Measurements from ENCODE around the gene SLFN12. TPM values are rescaled to one million over a fixed set of nuclear protein-coding genes. Genes with fewer than 3 reads are reported as not detected.
"Not testable (repeated sequence)": the region's sequence is repeated elsewhere in the genome, so short reads cannot be mapped to it uniquely, and the experiment has no call there.

The SLFN12 gene
- 10 to 100 TPM; 14.2 to 22.8 (median 19.0) TPM for polyA plus RNA-seq (ENCODE audit: insufficient read length in 4 of 4)

GRCh38 chr17:35432176-35433074 is at the start of gene SLFN12:
TSS of gene SLFN12 (minus strand) at chr17:35432500. CDS start at chr17:35423028, 9,472 bp downstream.
- peak; percentile 71 to 92 (median 83) for DNase-seq (ENCODE audit: low read depth in 4 of 4, low spot score in 3 of 4)

DNA sequence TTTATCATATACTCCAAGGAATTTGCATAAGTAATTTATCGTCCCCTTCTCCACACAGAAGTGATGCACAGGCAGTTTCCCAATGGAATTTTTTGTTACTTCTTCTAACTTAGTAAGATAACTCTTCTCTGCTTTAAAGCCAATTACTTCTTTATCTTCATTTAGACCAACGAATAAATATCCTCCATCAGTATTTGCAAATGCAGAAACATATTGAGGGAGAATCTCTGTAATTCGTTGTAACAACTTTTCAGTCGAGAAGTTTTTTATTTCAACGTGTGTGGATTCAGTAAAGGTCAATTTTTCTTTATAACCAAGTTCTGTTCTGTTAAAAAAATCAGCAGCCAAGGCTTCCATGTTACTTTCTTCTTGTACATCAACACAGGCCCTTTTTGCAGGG is 47.0 kb upstream of the SLFN12 start:
- no peak for DNase-seq (ENCODE audit: low read depth in 4 of 4, low spot score in 3 of 4)

GRCh38 chr17:35477248-35477647 is 44.9 kb upstream of the SLFN12 start:
- no peak for DNase-seq (ENCODE audit: low read depth in 4 of 4, low spot score in 3 of 4)

DNA sequence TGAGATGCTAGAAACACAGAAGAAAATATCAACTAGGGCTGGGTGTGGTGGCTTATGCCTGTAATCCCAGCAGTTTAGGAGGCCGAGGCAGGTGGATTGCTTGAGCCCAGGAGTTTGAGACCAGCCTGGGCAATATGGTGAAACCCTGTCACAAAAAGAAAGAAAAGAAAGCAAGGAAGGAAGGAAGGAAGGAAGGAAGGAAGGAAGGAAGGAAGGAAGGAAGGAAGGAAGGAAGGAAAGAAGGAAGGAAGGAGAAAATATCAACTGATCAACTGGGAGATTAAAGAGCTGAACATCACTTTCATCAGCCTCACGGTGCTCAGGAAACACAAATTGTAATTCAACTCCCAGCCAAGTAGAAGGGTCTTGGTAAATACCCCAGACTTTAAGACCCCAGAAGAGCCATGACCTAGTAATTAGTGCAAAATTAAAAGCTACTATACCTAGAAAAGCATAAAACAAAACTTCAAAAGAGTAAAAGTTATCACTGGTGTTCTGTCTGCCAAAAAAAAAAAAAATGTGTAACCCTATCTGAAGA is 44.1 kb upstream of the SLFN12 start:
- no peak for DNase-seq (ENCODE audit: low read depth in 4 of 4, low spot score in 3 of 4)

DNA sequence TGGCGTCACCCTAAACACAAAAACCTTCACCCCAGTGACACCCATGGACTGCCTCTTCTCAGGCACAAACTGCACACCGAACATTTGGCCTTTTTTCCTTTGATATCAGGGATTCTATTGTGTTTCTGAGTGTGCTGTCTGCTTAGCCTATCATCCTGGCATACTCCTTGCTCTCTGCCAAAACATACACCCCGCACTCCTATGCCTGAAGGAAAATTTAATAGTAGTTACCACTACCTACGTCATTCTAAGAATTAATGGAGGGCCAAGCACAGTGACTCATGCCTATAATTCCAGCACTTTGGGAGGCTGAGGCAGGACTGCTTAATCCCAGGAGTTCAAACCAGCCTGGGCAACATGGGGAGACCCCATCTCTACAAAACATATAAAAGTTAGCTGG is 36.2 kb upstream of the SLFN12 start:
- DNase-seq (ENCODE audit: low read depth in 4 of 4, low spot score in 3 of 4): no peak

DNA sequence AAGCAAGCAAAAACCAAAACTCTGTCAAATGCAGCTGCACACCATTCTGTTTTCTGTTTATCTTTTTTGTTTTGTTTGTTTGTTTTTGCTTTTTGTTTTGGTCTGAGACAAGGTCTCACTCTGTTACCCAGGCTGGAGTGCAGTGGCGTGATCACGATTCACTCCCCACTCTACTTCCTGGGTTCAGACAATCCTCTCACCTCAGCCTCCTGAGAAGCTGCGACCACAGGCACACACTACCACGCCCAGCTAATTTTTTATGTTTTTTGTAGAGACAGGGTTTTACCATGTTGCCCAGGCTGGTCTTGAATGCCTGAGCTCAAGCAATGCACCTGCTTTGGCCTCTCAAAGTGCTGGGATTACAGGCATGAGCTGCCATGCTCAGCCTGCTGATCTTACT is 35.5 kb upstream of the SLFN12 start:
- no peak for DNase-seq (ENCODE audit: low read depth in 4 of 4, low spot score in 3 of 4)

GRCh38 chr17:35460354-35460851 is 28.1 kb upstream of the SLFN12 start:
- peak in 1 of 4 donors; percentile 5 for DNase-seq (ENCODE audit: low read depth in 4 of 4, low spot score in 3 of 4)

DNA sequence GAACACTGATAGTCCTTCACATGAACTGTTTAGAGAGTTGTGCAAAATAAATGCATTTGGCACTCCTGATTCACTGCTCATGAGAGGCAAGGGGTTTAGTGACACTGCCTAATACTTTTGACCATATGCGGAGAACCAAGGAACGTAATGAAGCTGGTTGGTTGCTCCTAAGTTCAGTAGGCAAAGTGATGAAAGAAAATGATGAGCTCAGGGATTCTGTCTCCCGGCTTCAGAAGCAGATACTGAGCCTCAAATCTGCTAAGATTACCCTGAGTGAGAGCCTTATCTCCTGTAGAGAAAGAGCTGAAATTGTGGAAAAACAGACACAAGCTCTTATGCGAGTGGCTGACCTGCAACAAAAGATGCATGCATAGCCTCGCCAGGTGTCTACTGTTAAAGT is 21.7 kb upstream of the SLFN12 start:
- DNase-seq (ENCODE audit: low read depth in 4 of 4, low spot score in 3 of 4): not testable (repeated sequence)

DNA sequence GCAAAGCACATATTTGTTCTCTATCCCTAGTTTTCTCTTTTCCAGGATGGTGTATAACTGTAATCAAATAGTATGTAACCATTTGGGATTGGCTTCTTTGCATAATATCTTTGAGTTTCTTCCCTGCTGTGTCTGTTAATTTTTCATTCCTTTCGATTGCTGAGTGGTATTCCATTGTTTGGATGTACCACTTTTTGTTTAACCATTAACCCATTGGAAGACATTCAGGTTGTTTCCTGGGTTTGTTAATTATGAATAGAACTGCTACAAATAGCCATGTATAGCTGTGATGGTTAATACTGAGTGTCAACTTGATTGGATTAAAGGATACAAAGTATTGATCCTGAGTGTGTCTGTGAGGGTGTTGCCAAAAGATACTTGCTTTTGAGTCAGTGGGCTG is 20.9 kb upstream of the SLFN12 start:
- no peak for DNase-seq (ENCODE audit: low read depth in 4 of 4, low spot score in 3 of 4)

- peak in 3 of 4 donors; percentile 22 to 28 (median 23) for DNase-seq (ENCODE audit: low read depth in 4 of 4, low spot score in 3 of 4)
These were observed 17.2 kb upstream of the SLFN12 start for GRCh38 chr17:35449371-35449931.

DNA sequence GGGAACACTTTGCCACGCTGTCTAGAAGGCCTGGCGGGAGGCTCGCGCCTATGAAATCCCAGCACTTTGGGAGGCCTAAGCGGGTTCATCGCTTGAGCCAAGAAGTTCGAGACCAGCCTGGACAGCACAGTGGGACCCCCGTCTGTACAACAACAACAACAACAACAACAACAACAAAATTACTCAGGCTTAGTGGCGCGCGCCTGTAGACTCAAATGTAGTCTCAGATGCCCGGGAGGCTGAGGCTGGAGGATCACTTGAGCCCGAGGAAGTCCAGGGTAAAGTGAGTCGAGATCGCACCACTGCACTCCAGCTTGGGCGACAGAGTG is 16.6 kb upstream of the SLFN12 start:
- DNase-seq (ENCODE audit: low read depth in 4 of 4, low spot score in 3 of 4): no peak

DNA sequence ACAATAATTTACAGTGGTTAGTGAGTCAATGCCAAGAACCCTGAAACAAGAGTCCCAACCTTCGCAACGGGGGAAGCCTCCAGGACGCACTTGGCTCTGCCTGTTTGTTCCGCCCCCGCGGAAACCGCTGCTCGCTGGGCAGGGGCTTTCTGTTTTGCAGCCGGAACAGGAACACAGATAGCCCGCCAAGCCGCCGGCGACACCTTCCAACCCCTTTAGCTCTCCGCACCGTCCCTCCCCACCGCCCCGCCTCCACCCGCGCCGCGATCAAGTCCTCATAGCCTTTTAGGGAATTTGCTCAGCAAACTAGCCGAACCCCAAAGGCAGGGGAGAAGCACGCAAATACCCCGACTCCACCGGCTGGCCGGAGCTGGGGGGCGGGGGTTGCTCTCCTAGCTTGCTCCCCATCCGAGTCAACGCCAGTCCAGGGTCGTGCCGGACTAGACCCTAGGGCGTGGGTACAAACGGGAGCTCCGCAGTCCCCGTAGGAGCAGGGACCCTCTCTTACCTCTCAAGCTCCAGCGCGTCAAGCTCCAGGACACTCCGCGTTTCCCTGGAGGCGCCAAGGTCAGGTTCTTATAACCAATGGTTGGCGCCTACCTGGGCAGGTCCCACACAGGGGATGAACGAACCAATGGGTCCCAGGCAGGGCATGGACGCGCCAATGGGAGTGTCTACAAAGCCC is 16.1 kb upstream of the SLFN12 start, which contains the start of gene SLFN13:
SLFN13 (minus strand) TSS at position 553 of the 685 bp plus-strand sequence. CDS start 3,086 bp downstream, outside the sequence.
- DNase-seq (ENCODE audit: low read depth in 4 of 4, low spot score in 3 of 4): peak in 3 of 4 donors; percentile 32 to 71 (median 56)

DNA sequence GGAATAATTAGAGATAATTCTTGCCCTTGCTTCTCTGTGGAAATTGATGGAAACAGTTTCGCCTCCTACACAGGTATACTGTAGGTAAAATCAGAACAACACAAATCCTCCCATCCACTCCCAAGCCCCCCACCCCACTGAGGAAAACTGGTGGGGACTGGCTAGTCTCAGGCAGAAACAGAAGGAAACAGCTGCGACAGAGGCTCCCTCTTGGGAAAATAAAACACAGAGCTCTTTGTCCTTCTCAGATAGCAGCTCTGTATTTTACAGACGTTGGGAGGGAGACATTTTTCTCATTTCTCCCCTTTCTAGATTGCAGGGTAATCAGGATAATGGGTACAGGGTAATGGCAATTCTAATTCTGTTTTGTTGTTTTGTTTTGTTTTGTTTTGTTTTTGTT is 15.2 kb upstream of the SLFN12 start:
- no peak for DNase-seq (ENCODE audit: low read depth in 4 of 4, low spot score in 3 of 4)

DNA sequence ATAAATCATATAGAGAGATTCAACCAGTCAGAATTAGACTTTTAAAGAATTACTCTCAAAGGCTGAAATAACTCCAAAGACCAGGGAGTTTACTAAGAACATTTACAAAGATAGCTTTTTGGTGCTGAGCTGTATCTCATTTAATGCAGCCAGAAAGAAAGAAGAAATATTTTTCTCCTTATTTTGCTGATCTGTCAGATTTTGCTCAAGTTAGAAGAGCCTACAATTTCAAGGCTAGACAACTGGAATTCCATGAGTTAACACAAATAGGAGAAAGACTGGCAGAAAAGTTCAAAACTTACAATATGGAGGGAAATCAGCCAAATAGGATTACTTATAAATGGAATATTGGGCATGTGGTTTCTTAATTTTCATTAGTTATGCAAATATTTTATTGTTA is 6.1 kb upstream of the SLFN12 start:
- DNase-seq (ENCODE audit: low read depth in 4 of 4, low spot score in 3 of 4): no peak

DNA sequence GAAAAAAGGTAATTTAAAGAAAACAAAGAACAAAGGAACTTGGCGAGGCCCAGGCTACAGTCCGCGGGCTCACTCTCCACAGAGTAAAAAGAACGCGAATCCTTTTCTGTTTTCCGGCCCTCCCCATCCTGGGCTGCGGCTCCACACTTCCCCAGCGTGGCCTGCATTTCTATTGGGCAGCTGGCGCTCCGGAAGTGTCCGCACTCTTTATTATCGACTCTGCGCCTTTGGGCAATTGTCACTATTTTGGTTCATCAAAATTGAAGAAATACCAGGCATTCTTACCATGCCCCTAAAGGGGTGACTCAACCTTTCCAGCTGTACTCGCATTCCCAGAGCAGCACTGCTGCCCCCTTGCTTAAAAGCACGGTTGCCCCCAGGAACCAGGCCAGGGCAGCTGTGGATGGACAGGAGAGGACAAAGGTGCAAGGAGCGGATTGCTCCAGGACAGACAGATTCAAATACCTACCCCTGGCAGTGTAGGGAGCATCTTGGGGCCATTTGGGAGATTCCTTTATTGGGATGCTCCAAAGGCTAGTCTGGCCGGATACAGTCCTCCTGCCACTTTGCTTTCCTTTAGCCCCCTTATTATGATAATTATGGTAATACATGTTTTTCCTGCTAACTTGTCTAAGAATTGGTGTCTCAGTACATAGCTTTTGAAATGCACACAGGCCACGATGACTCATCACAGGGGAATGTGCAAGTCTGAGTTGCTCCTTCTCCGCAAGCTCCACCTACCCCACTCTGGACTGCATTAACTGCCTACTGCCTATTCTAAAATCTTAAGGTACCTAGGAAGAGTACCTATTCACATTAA is 985 bp upstream of the SLFN12 start:
- DNase-seq (ENCODE audit: low read depth in 4 of 4, low spot score in 3 of 4): peak in 3 of 4 donors; percentile 49 to 77 (median 68)

GRCh38 chr17:35429702-35430101 is 2.6 kb downstream of the SLFN12 start:
- no peak for DNase-seq (ENCODE audit: low read depth in 4 of 4, low spot score in 3 of 4)

DNA sequence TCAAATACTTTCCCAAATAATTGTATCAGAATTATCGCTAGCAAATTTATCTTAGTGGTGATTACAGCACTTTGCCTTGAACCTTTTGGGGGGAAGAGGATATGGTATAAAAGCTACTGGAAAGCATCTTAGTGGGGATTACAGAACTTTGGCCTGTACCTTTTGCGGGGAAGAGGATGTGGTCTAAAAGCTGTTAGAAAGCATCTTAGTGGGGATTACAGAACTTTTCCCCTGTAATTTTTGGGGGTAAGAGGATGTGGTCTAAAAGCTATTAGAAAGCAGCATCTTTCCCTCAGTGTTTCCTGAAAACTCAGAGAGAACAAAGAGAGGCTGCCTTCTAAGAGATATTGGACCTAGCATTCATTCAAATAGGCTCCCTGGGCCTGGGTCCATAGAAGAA is 4.1 kb downstream of the SLFN12 start:
- no peak for DNase-seq (ENCODE audit: low read depth in 4 of 4, low spot score in 3 of 4)

- no peak for DNase-seq (ENCODE audit: low read depth in 4 of 4, low spot score in 3 of 4)
These were observed 8.5 kb downstream of the SLFN12 start for GRCh38 chr17:35423761-35424160.

DNA sequence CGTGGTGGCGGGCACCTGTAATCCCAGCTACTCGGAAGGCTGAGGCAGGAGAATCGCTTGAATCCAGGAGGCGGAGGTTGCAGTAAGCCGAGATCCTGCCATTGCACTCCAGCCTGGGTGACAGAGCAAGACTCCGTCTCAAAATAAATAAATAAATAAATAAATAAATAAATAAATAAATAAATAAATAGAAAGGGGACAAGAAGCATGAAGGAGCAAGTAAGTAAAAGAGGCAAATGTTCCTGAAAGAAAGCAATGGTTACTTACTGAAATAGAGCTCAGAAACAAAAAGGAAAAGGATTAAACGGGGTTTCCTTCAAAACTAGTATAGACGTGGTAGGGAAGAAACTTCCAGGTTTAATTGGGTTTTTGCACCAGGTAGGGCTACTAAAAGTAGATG is 11.2 kb downstream of the SLFN12 start:
- not testable (repeated sequence) for DNase-seq (ENCODE audit: low read depth in 4 of 4, low spot score in 3 of 4)

- DNase-seq (ENCODE audit: low read depth in 4 of 4, low spot score in 3 of 4): no peak
These were observed 15.6 kb downstream of the SLFN12 start for GRCh38 chr17:35416659-35417058.
